CD4-positive, alpha-beta T cell treated with Interleukin-15 for 1 hour (primary cell): ENCODE data around the gene SEMA3C.

Source experiments
- DNase-seq: peaks from one replicate; pipeline ENCODE4 v3.0.0-alpha.2; 2020

The SEMA3C gene

DNA sequence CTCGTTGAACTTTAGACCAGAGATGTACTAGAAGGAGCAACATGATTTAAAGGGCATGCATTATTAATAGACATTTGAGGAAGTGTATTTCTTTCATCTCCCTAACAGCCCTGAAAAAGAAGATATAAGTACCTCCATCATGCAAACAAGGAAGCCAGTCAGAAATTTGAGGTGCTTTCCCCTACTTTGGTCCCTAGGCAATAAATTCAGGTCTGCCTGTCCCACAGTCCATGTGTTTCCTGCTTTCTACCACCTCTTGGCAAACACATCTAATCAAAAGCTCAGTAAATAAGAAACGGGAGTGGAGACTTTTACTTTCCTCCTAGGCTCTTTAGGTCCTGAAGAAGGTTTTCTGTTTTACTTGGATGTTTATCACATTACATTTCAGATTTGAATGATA lies 5.2 kb upstream of the SEMA3C start:
- no peak for DNase-seq

DNA sequence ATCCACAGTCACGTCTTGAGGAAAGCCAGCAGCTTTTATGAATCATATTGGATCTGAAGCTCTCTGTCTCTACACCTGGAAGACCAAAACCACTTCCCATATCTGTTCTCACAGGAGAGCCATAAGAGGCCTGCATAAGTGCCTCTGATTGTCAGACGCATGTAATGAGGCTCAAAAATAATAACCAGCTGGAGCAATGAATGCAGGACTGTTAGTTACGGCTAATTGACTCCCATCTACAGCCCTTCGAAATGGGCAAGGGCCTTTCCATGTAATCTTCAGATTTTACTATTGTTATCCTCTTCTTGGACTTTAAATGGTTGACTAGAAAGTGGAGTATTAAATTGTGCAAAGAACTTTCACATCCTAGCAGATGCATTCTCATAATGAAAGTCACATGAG lies 4.4 kb upstream of the SEMA3C start:
- no peak for DNase-seq

DNA sequence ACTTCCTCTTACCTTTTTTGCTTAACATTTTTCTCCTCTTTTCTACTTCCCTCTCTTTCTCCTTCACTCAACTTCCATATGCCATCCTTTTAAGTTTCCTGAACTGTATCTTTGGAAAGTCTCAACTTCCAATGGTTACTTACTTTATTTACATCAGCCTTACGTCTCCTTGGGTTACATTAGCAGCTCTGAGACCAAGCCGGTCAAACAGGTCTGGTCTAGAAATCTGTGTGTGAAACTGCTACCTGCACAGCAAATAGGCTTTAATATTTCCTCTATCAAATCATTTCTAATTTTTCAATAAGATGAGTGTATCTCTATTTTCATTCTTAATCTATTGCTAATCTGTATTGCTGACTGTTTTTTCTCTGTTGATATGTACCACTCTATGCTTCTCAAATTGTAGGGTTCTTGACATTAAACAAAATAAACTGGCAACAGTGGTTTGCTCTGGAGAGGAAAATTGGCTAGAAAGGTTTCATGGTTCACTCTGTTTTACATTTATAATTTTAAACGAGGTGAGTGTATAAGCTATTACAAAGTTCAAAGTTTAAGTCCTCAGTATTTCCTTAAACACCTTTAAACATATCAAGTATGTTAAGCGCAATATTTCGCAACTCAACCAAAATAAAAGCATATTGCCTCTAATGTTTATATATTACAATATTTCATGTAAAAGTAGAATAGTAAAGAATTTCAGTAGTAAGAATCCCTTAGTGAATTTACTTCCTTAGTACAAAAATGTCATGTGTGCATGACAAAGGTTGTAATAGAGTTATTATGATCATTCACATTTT lies 3.6 kb upstream of the SEMA3C start:
- no peak for DNase-seq

DNA sequence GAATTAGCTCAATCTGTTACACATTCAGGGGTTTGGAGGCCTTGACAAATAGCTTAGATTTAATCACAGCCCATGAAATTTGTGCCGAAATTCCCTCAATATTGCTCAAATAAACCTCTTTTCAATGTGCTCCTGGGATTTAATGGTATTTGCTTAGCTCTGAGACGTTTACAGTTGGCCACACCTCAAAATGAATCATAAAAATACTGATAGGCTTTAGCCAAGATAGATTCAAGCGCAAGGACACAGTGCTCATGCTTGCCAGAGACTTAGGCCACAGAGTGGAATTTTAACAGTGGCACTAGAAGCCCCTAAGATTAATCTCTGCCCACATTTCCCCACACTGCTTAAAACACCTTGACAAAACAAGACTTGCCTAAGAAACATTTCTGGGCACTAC lies 2.3 kb upstream of the SEMA3C start:
- DNase-seq, result no peak

DNA sequence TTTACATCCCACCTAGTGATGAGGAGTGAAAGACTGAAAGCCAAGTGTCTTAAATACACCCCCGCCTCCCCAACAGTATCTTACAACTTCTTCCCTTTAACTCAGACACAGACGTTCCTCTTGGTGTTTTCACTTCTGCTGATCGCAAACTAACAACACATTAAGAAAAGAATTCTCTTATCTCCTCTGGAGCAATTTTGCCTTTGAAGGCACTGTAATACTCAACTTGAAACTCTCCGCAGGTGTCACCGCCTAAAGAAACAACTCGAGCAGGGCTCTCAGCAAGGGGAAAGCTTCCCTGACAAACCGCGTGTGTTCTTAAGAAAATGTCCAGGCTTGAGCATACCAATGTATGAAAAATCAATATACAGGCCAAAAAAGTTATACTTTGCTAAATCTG lies 452 bp downstream of the SEMA3C start:
- no peak for DNase-seq

DNA sequence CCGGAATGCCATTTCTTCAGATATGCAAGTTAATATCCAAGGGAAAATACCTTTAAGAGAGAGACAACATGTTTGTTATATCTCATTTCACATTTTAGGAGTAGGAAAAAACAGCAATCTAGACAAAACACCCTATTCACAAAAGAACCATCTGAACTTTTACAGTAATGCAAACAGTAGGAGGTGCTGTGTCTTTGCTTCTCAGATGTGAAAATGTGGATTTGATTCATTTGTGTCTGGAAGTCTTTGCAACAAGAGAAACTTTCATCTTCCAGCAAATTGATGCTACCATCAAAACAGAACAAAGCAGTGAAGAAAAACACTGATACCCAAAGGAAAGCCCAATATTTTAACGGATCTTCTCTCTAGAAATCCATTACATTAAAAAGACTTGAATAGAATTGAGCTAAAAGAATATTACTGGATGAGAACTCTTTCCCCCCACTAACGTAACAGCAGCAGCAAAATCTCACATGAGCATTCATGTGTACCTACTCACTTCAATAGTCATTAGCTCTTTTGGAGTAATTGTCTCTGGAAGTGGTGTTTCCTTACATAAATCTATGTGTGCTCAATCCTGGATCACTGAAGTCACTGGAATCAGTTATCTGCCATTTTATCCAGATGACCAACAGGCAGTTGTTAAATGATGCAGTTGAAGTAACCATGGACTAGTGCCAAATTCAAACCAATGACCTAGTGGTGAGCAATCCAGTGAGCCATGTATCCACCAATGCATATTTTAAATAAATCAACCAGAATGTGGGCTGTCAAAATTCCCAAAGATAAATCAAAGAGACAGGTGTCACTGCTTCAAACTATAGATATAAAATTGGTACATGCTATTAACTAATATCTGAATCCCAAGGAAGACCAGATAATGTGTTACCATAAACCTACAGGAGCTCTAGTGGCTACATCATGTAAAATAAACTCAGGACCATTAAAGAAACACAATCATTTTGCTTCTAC lies 1.8 kb downstream of the SEMA3C start:
- no peak for DNase-seq

DNA sequence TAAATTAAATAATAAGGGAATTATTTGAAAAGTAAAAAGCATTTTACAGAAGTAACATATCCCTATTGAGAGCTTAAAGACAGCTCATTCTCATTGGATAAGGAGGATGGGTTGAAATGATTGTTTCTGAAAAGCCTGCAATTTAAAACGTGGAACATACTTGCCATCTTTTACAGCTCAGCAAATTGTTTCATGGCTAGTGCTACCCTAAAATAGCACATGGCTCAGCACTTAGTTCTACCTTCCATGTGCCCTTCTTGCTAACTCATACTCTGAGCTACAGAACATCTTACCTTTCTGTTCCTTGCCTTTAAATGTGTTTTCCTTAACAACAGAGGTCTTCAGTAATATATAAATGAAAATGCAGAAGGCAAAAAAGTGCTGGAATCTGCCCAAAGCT lies 8.6 kb downstream of the SEMA3C start:
- no peak for DNase-seq

DNA sequence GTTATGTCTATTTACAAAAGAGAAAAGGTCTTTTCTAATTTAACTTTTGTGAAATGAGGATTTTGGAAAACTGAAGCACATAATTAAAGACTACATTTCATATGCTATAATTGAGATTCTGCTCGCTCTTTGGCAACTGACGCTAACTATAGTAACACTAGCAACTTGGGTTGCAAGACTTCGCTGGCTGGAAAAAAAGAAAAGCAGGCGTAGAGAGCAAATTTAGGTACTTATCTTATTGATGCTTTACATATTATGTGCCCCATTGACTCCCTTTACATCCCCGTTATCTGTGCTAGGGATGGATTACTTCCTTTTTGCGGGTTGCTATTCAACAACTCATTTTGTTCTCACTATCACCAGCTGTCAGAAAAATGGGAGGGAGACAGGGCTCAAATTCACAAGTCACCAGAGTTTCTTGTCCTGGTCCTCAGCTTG lies 10.5 kb downstream of the SEMA3C start:
- no peak for DNase-seq

DNA sequence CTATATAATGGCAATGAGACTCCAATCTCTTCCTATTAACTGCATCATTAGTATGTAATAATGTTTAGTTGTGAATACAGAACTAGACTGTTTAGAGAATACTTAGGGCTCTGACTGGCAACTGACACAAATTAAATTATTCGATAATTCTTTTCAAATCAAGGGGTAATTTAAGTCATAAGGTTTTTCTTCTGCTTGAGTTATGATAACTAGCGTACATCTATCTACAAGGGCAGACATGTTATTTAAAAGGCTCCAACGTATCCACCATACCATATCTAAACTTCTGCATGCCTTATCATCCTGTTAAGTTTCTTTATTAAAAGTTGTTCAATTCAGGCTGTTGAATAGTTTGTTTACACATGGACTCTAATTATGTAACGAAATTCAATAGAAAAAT lies 11.2 kb downstream of the SEMA3C start:
- DNase-seq, result no peak

DNA sequence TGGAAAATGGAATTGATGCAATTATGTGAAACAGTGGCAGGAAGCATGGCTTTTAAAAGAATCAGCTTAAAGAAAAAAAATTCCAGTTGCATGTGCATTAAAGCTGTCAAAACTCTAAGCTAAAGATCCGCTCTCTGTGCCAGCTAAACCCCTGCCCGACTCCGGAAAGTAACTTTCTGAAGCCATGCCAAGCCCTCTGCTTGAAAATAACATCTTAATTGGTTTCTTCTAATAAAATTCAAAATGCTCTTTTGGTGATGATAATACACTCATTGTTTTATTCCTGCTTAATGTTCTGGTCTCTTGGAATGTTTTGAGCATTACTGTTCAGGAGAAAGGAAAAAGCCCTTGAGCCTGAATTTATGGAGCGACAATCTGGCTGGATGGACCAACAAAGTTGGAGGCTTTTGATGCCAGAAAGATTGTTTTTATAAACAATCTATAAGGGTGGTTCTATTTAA lies 11.7 kb downstream of the SEMA3C start:
- DNase-seq, result no peak

DNA sequence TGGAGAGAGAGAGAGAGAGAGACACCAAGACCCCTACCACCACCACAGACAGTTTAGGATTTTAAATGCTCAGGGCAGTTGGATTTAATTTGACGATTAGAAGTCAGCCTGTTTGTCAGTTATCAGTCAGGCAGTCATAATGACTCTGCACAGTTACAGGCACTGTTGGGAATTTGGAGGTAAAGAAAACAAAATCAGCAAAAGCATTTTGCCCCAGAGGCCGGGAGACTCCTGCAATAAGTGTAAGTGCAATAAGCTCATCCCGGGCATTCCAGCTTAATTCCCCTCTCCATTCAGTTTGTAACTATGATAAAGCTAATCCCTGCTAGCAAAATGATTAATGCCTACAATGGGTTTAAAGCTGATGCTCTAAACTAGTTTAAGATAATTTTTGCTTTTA lies 13.5 kb downstream of the SEMA3C start:
- DNase-seq, result no peak

DNA sequence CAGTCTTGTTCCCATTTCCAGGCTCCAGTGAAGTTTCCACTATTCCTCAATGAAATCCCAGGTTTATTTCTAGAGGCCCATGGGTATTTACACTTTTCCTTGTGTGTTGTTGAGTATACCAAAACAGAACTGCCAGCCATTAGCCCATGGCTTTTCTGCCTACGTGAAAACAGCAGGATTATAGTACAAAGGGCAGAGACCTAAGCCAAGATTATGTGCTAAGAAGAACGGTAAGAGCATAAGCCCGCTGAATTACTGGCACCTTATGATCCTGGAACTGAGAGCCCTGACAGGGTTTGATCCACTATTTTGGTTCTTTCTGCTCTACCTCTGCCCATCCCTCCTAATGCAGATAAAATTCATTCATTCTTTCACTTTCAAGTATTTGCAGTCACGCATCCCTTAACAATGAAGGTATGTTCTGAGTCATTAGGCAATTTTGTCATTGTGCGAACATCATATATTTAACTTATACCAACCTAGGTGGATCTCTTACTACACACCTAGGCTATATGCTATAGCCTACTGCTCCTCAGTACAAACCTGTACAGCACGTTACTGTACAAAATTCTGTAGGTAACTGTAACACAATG lies 16.0 kb downstream of the SEMA3C start:
- DNase-seq, result no peak

DNA sequence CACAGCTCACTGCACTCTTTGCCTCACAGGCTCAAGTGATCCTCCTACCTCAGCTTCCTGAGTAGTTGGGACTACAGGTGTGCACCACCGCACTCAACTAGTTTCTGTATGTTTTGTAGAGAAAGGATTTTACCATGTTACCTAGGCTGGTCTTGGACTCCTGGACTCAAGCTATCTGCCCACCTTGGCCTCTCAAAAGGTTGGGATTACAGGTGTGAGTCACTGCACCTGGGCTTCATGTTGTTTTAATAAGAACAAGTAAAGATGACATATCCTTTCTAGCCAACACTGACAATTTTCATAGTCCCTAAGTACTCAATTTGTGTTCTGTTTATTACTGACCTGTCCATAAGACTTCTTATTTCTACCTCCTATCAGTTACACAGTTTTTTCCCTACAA lies 16.8 kb downstream of the SEMA3C start:
- no peak for DNase-seq

DNA sequence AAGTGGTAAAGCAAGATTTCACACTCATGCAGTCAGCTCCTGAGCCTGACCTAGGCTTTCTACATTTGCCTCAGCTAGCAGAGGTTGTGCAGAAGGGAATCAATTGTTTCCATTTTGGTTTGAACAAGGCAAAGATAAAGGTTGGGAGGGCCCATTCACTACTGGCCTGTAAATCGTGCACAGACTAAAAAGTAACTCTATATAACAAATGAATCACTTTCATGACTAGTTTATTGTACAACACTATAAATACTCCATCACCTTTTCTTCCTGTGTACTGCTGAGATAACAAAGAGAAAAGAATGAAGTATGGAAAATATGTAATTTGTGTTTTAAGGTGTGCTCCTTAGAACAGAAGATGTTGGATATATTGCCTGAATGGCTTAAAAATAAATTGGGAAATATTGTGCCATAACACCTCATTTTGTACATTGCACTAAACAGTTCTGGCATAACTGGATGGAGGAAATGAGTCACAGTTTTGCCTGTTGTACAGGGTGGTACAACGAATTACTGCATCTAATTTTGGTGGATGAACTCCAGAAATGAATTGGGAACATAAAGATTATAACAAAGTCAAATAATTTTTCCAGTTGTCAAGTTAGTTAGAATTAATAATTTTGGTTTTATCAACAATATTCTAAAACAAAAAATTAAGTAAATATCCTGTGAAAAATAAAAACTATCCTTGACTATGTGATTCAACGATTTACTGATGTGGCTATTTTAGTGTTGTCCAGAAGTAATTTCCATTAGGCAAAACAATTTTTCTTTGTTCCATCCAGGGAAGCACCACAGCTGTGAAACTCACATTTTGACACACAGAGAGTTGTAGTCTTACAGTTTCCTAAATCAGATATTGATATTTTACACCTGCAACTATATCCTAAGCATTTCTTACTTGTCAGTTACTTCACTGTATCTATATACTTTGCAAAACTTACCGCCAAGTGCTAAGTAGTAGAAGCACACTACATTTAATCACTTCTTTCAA lies 18.0 kb downstream of the SEMA3C start:
- DNase-seq, result no peak

DNA sequence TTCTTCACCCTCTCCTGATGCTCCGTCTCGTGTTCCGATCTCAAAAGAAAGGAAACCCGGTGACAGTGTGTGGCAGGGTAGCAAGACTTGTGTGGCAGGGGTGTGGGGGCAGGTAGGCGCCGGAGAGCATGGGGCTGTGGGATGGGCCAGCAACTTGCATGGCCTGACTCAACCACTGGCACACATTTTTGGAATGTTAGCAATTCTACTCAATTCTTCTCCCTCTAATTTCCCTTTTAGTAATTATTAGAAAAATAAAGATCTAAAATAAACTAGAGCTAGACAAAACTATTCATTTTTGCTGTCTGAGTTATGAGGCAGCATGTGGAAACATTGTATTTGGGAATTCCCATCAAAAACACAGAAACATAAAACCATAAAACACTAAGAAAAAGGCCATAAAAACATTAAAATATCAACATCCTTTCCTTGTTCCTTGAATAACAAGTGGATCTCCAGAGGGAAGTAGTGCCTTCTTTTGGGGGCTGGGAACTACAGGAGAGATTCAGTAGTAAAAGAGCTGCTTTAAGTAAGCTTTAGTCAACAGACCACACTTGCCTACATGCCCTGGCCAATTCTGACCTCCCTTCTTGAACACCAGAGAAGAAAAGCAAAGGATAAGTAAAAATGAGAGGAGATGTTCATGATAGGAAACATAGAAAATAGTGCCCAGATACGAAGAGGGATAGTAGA lies 21.8 kb downstream of the SEMA3C start:
- no peak for DNase-seq

DNA sequence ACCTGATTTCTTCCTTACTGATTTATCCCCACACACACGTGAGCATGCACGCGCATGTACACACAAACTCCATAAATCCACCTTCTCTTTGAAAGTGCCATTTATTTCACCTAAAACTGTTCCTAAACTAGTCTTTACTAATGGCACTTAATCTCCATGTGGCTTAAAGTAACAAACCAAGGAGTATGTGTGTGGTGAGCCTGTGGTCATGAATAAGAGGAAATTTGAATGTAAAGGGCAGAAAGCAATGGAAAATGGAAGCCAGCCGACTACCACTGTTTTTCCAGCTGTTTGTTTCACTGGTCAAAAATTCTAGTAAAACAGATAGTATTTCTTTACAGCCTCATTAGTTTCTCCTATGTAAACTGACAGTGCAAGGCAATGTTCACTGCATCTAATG lies 23.8 kb downstream of the SEMA3C start:
- DNase-seq, result no peak

DNA sequence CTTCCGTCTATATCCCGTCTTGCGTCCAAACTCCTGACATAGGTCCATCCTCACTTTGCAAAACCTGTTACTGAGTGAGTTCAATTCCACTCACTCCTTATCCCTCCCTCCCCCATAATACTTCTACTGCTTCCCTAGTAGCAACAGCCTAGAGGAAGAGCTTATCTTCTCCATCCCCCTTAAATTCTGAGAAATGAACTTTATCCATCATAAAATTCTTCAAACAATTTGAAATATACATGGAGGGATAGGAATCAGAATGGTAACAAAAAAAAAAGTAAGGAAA lies 27.6 kb downstream of the SEMA3C start:
- DNase-seq, result no peak

DNA sequence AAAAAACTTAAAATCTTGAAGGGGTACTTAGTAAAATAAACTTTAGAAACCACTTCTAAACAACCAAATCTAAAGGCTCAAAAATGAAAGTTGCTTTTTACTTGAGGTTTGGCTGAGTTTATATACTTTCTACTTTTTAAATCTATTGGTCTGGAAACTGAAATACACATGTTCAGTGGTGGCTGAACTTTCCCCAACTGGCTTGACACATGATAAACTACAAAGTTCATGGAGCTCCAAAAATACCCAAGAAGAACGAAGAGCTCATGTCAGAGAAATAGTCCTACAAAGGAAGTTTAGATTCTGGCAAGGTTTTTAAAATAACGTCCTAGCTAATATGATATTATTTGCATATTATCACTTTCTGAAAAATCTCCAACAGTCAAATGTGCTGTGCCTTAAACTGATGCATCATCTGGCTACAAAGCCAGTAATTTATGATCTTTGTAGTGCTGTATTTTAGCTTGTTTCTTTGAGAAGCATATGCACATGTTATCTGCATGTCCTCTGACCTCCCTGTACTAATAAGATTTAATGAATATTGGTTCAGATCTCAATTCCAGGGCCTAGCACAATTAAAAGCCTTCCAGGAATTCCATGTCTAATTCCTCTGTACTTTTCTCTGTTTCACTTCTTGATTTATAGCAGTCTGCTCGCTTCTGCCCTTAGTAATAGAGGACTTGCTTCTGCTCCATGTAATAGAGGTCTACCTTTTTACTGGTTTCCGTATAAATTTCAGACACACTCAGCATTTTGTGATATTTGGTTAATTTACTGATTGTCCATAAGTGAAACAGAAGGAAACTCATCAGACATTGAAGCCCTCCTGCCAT lies 28.2 kb downstream of the SEMA3C start:
- DNase-seq, result no peak

DNA sequence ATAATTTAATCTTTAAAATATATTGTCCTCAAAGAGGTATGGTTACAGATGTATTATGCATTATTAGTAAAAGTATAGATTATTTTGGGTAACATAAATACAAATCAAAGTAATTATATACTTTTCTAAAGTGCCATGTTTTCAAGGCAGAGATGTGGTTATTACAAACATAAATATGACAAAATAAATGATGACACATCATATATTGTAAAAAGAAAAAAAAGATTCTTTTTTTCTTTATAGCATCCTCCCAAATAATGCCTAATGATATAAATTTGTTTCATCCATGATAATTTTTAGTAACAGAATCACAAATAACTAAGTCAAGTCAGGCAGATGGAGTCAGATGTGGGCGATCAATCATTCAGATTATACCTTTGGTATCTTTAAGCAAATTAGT lies 29.3 kb downstream of the SEMA3C start:
- no peak for DNase-seq

DNA sequence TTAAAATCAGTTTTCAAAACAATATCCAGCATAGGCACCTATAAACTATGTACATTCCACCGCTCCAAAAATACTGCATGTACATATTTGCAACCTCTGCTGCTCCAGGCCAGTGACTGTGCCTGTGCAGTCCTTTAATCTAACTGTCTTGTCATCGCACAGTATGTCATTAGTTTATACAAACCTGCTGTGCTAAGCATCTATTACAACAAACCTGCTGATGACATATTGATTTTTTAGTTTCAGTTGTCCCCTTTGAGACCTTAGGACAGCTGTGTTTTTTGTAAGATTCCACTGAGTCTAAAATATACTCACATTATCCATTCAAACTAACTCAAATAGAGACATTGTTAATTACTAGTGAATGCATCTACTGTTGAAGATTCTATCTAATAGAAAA lies 33.1 kb downstream of the SEMA3C start:
- no peak for DNase-seq
